ENCODE measurements around the gene TPRX2. TPM values are rescaled to one million over a fixed set of nuclear protein-coding genes. Genes with fewer than 3 reads are reported as not detected.

TPRX2 gene
- total and polyA plus RNA-seq, 10 donors = not detected

GRCh38 chr19:47881757-47882156, 22.7 kb downstream of the TPRX2 start:
- DNase-seq = no peak
- Histone ChIP-seq H3K27ac (no peak overlapping the region), H3K36me3 (no peaks in the 10 kb centered on the region), H3K4me1 (no peaks in the 10 kb centered on the region), H3K4me3 (no peak overlapping the region), H3K27me3 (replicated peaks in 1 of 7) (peaks cover 0 to 25% (median 0%) of the 10 kb centered on the region in 7 donors), H3K9me3 (peaks cover 0 to 4% (median 0%) of the 10 kb centered on the region in 8 donors)
- WGBS, 5 donors = 75 to 81% (median 77%) methylated on average over 5 of the region's 5 CpGs
- no peak for TF ChIP-seq POLR2AphosphoS5 (IDR thresholded peaks at IDR 0.05)
- TF ChIP-seq, protein P1, sequence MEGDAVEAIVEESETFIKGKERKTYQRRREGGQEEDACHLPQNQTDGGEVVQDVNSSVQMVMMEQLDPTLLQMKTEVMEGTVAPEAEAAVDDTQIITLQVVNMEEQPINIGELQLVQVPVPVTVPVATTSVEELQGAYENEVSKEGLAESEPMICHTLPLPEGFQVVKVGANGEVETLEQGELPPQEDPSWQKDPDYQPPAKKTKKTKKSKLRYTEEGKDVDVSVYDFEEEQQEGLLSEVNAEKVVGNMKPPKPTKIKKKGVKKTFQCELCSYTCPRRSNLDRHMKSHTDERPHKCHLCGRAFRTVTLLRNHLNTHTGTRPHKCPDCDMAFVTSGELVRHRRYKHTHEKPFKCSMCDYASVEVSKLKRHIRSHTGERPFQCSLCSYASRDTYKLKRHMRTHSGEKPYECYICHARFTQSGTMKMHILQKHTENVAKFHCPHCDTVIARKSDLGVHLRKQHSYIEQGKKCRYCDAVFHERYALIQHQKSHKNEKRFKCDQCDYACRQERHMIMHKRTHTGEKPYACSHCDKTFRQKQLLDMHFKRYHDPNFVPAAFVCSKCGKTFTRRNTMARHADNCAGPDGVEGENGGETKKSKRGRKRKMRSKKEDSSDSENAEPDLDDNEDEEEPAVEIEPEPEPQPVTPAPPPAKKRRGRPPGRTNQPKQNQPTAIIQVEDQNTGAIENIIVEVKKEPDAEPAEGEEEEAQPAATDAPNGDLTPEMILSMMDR (IDR thresholded peaks at IDR 0.05 in 8 of 11, conservative IDR thresholded peaks at IDR 0.05 in 3 of 11) = no peak
- TF ChIP-seq POLR2A (IDR thresholded peaks at IDR 0.05) = no peak
- intact Hi-C loops (cut with DNase I; ENCODE audit: low total_unique reads) = no loop called here

- Histone ChIP-seq H3K27me3 (replicated peaks in 1 of 7) (peaks cover 0 to 22% (median 0%) of the 10 kb centered on the region in 7 donors), H3K9me3 (peaks cover 0 to 4% (median 0%) of the 10 kb centered on the region in 8 donors), H3K27ac (no peak overlapping the region), H3K36me3 (no peaks in the 10 kb centered on the region), H3K4me1 (no peaks in the 10 kb centered on the region), H3K4me3 (no peak overlapping the region)
- 74 to 92% (median 85%) methylated on average over 3 of the region's 3 CpGs for WGBS, 5 donors
- DNase-seq = no peak
- intact Hi-C loops (cut with DNase I; ENCODE audit: low total_unique reads) = no loop called here
- TF ChIP-seq POLR2AphosphoS5 (IDR thresholded peaks at IDR 0.05) (no peak), POLR2A (IDR thresholded peaks at IDR 0.05) (no peak)
- TF ChIP-seq, protein P1 (IDR thresholded peaks at IDR 0.05 in 8 of 11, conservative IDR thresholded peaks at IDR 0.05 in 3 of 11) = no peak
Observed at GRCh38 chr19:47882890-47883289, 23.9 kb downstream of the TPRX2 start.

- Histone ChIP-seq H3K4me3 (no peak overlapping the region), H3K4me1 (no peaks in the 10 kb centered on the region), H3K9me3 (no peaks in the 10 kb centered on the region), H3K27ac (no peak overlapping the region), H3K36me3 (no peaks in the 10 kb centered on the region), H3K27me3 (replicated peaks in 1 of 7) (peaks cover 0 to 12% (median 0%) of the 10 kb centered on the region in 7 donors)
- TF ChIP-seq POLR2AphosphoS5 (IDR thresholded peaks at IDR 0.05) (no peak), POLR2A (IDR thresholded peaks at IDR 0.05) (no peak)
- TF ChIP-seq, protein P1 (IDR thresholded peaks at IDR 0.05 in 8 of 11, conservative IDR thresholded peaks at IDR 0.05 in 3 of 11) = no peak
- intact Hi-C loops (cut with DNase I; ENCODE audit: low total_unique reads) = no loop called here
- DNase-seq = no peak
- WGBS, 5 donors = 75 to 85% (median 84%) methylated on average over 5 of the region's 5 CpGs
Observed at GRCh38 chr19:47885067-47885463, 26.0 kb downstream of the TPRX2 start.

DNA sequence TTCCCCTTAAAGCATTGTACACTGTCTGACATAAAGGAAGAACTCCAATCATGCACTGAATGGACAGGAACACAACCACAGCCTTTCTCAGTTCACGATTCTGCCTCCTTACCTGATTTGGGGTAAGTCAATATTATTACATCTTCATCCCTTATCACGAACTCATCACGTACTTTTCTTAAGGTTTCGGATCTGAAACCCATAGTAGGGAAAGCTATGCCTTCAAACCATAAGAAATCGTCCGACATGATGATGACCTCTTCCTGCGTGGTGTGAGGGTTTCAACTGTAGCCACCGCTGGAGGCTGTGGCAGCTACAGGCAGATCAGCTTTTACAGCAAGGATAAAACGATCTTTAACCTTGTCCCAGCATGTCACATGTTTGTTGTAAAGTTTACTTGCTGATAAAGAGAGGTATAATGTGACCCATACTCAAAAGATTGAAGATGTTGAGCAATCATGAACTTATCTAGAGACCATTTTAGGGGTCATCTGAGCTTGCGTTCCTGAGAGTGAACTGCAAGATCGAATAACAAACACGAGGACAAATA, 27.1 kb downstream of the TPRX2 start, which contains the start of gene SULT2A1:
Gene SULT2A1, minus strand, starts transcription at position 306 of the 550 bp plus-strand sequence. Its CDS starts 58 bp downstream, at position 248.
- no peak within 1 kb of the TSS for H3K27ac ChIP-seq
- no peaks in the 10 kb centered on the region for H3K9me3 ChIP-seq
- peaks cover 0 to 12% (median 0%) of the 10 kb centered on the region in 7 donors for H3K27me3 ChIP-seq (replicated peaks in 1 of 7)
- no peak for DNase-seq
- no peak within 1 kb of the TSS for H3K4me3 ChIP-seq
- no peaks in the 10 kb centered on the region for H3K36me3 ChIP-seq
- 74 to 85% (median 79%) methylated on average over 12 of the region's 12 CpGs for WGBS, 5 donors
- H3K4me1 ChIP-seq = no peaks in the 10 kb centered on the region
- TF ChIP-seq, protein P1 (IDR thresholded peaks at IDR 0.05 in 8 of 11, conservative IDR thresholded peaks at IDR 0.05 in 3 of 11) = no peak
- intact Hi-C loops (cut with DNase I; ENCODE audit: low total_unique reads) = no loop called here
